DOHH2 (cell line): ENCODE data around the gene MYCBP2.

Experiments used
- EZH2phosphoT487 ChIP-seq: fragments of 200-600 bp; sonication (generic); IDR thresholded peaks from 2 replicates; pipeline ENCODE4 v1.6.1; 2017; ENCODE audit warnings: borderline replicate concordance, mild to moderate bottlenecking, antibody characterized with exemption, low read length, moderate library complexity, mixed read lengths
- TF ChIP-seq, protein P1 (sequence below): fragments of 200-600 bp; sonication (generic); IDR thresholded peaks from one replicate; pipeline ENCODE4 v1.5.1; 2014; ENCODE audit warnings: antibody characterized with exemption, mild to moderate bottlenecking, low read depth, low read length; ENCODE audit not compliant: poor library complexity, severe bottlenecking

DNA sequence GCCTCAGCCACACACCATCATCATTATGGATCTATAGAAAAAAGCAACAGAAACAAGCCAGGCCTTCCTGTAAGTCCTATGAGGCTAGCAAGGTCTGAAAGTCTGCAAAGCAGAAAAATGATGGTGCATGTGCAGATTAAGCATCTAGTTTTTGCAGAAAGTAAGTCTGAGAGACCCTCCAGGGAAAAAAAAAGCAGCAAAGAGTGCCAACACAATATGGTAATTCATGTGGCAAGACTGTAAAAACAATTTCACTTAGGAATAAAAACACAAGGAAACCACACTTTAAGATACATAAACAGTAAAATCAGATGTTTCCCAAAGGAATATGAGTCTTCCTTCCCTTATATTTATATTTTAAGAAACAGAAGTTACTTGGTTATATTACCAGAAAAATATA is 187.6 kb downstream of the MYCBP2 start:
- no peak for TF ChIP-seq EZH2phosphoT487
- TF ChIP-seq, protein P1, sequence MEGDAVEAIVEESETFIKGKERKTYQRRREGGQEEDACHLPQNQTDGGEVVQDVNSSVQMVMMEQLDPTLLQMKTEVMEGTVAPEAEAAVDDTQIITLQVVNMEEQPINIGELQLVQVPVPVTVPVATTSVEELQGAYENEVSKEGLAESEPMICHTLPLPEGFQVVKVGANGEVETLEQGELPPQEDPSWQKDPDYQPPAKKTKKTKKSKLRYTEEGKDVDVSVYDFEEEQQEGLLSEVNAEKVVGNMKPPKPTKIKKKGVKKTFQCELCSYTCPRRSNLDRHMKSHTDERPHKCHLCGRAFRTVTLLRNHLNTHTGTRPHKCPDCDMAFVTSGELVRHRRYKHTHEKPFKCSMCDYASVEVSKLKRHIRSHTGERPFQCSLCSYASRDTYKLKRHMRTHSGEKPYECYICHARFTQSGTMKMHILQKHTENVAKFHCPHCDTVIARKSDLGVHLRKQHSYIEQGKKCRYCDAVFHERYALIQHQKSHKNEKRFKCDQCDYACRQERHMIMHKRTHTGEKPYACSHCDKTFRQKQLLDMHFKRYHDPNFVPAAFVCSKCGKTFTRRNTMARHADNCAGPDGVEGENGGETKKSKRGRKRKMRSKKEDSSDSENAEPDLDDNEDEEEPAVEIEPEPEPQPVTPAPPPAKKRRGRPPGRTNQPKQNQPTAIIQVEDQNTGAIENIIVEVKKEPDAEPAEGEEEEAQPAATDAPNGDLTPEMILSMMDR: no peak
